Panc1 (cell line): ENCODE data around the gene ZNF319.

Experiments
- CTCF ChIP-seq: fragments of 450-650 bp; IDR thresholded peaks from 2 replicates; pipeline ENCODE4 v1.5.1; 2017; ENCODE audit warnings: mild to moderate bottlenecking
- REST ChIP-seq, 2 experiments: IDR thresholded peaks; 2 replicates each; pipeline ENCODE4 v1.6.1; 2011 to 2012; ENCODE audit warnings: low read depth in 2 of 2, control low read depth in 1 of 2, low read length in 1 of 2, mild to moderate bottlenecking in 1 of 2, moderate library complexity in 1 of 2; ENCODE audit not compliant: insufficient read depth in 1 of 2
- SIN3A ChIP-seq: IDR thresholded peaks from 2 replicates; pipeline ENCODE4 v1.6.1; 2012; ENCODE audit warnings: low read depth, mild to moderate bottlenecking, low read length, moderate library complexity, borderline replicate concordance; ENCODE audit not compliant: insufficient read depth

GRCh38 chr16:58025351-58026138, 25.1 kb upstream of the ZNF319 start, which contains the start of gene MMP15:
- TF ChIP-seq CTCF: no peak
- no peak for TF ChIP-seq REST (IDR thresholded peaks at IDR 0.05; ENCODE audit: insufficient read depth in 1 of 2, low read depth in 2 of 2, low read length in 1 of 2)
- no peak for TF ChIP-seq SIN3A
